Aorta (tissue), 5 donors: ENCODE results near the gene CEMIP. TPM values are rescaled to one million over a fixed set of nuclear protein-coding genes. Genes with fewer than 3 reads are reported as not detected.

Experiments
- ATAC-seq: fragments of 200-7000 bp; cut with Tn5 transposase; one replicate; pipeline ENCODE4 v1.9.1; 2022; ENCODE audit warnings: moderate library complexity; ENCODE audit not compliant: low FRiP score
- DNase-seq, 2 donors: peaks; one replicate each; pipeline ENCODE4 v3.0.0-alpha.2; 2020
- H3K27ac ChIP-seq, 2 donors: one replicate each; pipeline ENCODE4 v1.5.1; 2013; ENCODE audit warnings: low read length in 2 of 2, mild to moderate bottlenecking in 2 of 2, moderate library complexity in 2 of 2, control low read depth in 1 of 2, inconsistent platforms in 1 of 2, low read depth in 1 of 2
- H3K27me3 ChIP-seq, 2 donors: one replicate each; pipeline ENCODE4 v1.6.1; 2013; ENCODE audit warnings: control low read depth in 1 of 2, low read length in 1 of 2, mild to moderate bottlenecking in 1 of 2, moderate library complexity in 1 of 2; ENCODE audit not compliant: insufficient read depth in 2 of 2, control insufficient read depth in 1 of 2
- H3K36me3 ChIP-seq, 2 donors: one replicate each; pipeline ENCODE4 v1.6.1; 2013; ENCODE audit warnings: control low read depth in 1 of 2, low read length in 1 of 2, mild to moderate bottlenecking in 1 of 2; ENCODE audit not compliant: insufficient read depth in 2 of 2, control insufficient read depth in 1 of 2
- H3K4me1 ChIP-seq, 2 donors: one replicate each; pipeline ENCODE4 v1.6.1; 2013; ENCODE audit warnings: low read length in 2 of 2, control low read depth in 1 of 2, mild to moderate bottlenecking in 1 of 2, moderate library complexity in 1 of 2; ENCODE audit not compliant: insufficient read depth in 2 of 2, control insufficient read depth in 1 of 2
- H3K4me3 ChIP-seq, 2 donors: one replicate each; pipeline ENCODE4 v1.5.1; 2013; ENCODE audit warnings: low read length in 2 of 2, control low read depth in 1 of 2, mild to moderate bottlenecking in 1 of 2
- H3K9me3 ChIP-seq: one replicate; pipeline ENCODE4 v1.6.1; 2013; ENCODE audit warnings: mild to moderate bottlenecking, low read length; ENCODE audit not compliant: control insufficient read depth
- WGBS, 2 donors: extraction: QIAGEN DNeasy Blood & Tissue Kit; methylation state at CpG; one replicate each; pipeline ENCODE4 v1.1.7; 2013; 5-methylcytosine and 5-hydroxymethylcytosine counted together
- intact Hi-C, 2 donors: fragments of 100-400 bp; cut with DNase I; formaldehyde crosslinking; loops; one replicate each; pipeline versions ENCODE4 v1.14.2 to v1.15.0; 2022
- polyA plus RNA-seq, 2 donors: library from polyadenylated mRNA; stranded (reverse); fragments of 200-250 nt; gene quantifications; one replicate each; pipeline ENCODE4 v1.2.3, GENCODE V29; 2013
- total RNA-seq, 2 donors: library from RNA; stranded (reverse); fragmentation: NEBNext Ultra II Directional; extraction: Animal tissue kit (Norgen Biotek cat#: 25700); gene quantifications; one replicate each; pipeline ENCODE4 v1.2.1, GENCODE V29; 2021
- donor health status: healthy with polysubstance abuse.
- donor health status: Bipolar disorder and iron deficiency.
- donor health status: DM: no; HTN: no; CAD: no.
- donor health status: DM: no; HTN: no; CAD: no.
- donor health status: DM: yes; HTN: yes; CAD: no.

The CEMIP gene
- total and polyA plus RNA-seq, 4 donors = under 0.01 to 12.1 (median 3.8) TPM

- Histone ChIP-seq H3K4me3 (no peak overlapping the region), H3K36me3 (no peaks in the 10 kb centered on the region), H3K27ac (peak overlapping the region; percentile 52 to 55), H3K9me3 (no peaks in the 10 kb centered on the region), H3K4me1 (peaks cover 3 to 7% of the 10 kb centered on the region in 2 donors), H3K27me3 (no peaks in the 10 kb centered on the region)
- DNase-seq (no peak), ATAC-seq (no peak)
- intact Hi-C loops = no loop called here
Measured at GRCh38 chr15:80819001-80819400, 39.8 kb downstream of the CEMIP start.

GRCh38 chr15:80820092-80820491 is 40.9 kb downstream of the CEMIP start:
- 6 to 9% methylated on average over 3 of the region's 3 CpGs for WGBS, 2 donors

GRCh38 chr15:80822256-80822655 is 43.1 kb downstream of the CEMIP start:
- intact Hi-C loops = no loop called here
- Histone ChIP-seq H3K27ac (no peak overlapping the region), H3K36me3 (no peaks in the 10 kb centered on the region), H3K9me3 (no peaks in the 10 kb centered on the region), H3K27me3 (no peaks in the 10 kb centered on the region), H3K4me3 (no peak overlapping the region), H3K4me1 (peaks cover 3 to 7% of the 10 kb centered on the region in 2 donors)
- no peak for DNase-seq
- WGBS, 2 donors = 26 to 32% methylated on average over 3 of the region's 3 CpGs
- no peak for ATAC-seq

More at GRCh38 chr15:80820092-80820491, 40.9 kb downstream of the CEMIP start:
- ATAC-seq (no peak), DNase-seq (no peak)
- H3K36me3 ChIP-seq = no peaks in the 10 kb centered on the region
- no peaks in the 10 kb centered on the region for H3K27me3 ChIP-seq
- intact Hi-C loops = no loop called here
- no peaks in the 10 kb centered on the region for H3K9me3 ChIP-seq
- H3K4me3 ChIP-seq = no peak overlapping the region
- peaks cover 3 to 7% of the 10 kb centered on the region in 2 donors for H3K4me1 ChIP-seq
- peak overlapping the region; percentile 30 to 69 for H3K27ac ChIP-seq

GRCh38 chr15:80822676-80823075 is 43.5 kb downstream of the CEMIP start:
- intact Hi-C loops = no loop called here
- ATAC-seq (no peak), DNase-seq (no peak)
- 79 to 83% methylated on average over 6 of the region's 6 CpGs for WGBS, 2 donors
- Histone ChIP-seq H3K36me3 (no peaks in the 10 kb centered on the region), H3K27me3 (no peaks in the 10 kb centered on the region), H3K27ac (no peak overlapping the region), H3K4me1 (peaks cover 3 to 7% of the 10 kb centered on the region in 2 donors), H3K4me3 (no peak overlapping the region), H3K9me3 (no peaks in the 10 kb centered on the region)

GRCh38 chr15:80823120-80823519 is 44.0 kb downstream of the CEMIP start:
- WGBS, 2 donors = 76 to 88% methylated on average over 6 of the region's 6 CpGs
- Histone ChIP-seq H3K4me1 (peaks cover 3 to 7% of the 10 kb centered on the region in 2 donors), H3K27ac (no peak overlapping the region), H3K9me3 (no peaks in the 10 kb centered on the region), H3K36me3 (no peaks in the 10 kb centered on the region), H3K4me3 (no peak overlapping the region), H3K27me3 (no peaks in the 10 kb centered on the region)
- DNase-seq (no peak), ATAC-seq (no peak)
- intact Hi-C loops = no loop called here

- intact Hi-C loops = no loop called here
- 93 to 94% methylated on average over 4 of the region's 4 CpGs for WGBS, 2 donors
Measured at GRCh38 chr15:80823995-80824394, 44.8 kb downstream of the CEMIP start.

GRCh38 chr15:80825361-80826030 is 46.3 kb downstream of the CEMIP start:
- no peak for ATAC-seq
- no peak overlapping the region for H3K27ac ChIP-seq
- intact Hi-C loops = no loop called here
- H3K36me3 ChIP-seq = no peaks in the 10 kb centered on the region
- no peaks in the 10 kb centered on the region for H3K9me3 ChIP-seq
- H3K4me3 ChIP-seq = no peak overlapping the region
- H3K4me1 ChIP-seq = no peaks in the 10 kb centered on the region
- DNase-seq = peak in 1 of 2 donors; percentile 51
- H3K27me3 ChIP-seq = no peaks in the 10 kb centered on the region
- WGBS, 2 donors = 78 to 87% methylated on average over 6 of the region's 6 CpGs

More at GRCh38 chr15:80823995-80824394, 44.8 kb downstream of the CEMIP start:
- ATAC-seq (no peak), DNase-seq (no peak)
- no peaks in the 10 kb centered on the region for H3K27me3 ChIP-seq
- no peak overlapping the region for H3K4me3 ChIP-seq
- no peaks in the 10 kb centered on the region for H3K9me3 ChIP-seq
- no peak overlapping the region for H3K27ac ChIP-seq
- peaks cover 3% of the 10 kb centered on the region in 2 donors for H3K4me1 ChIP-seq
- H3K36me3 ChIP-seq = no peaks in the 10 kb centered on the region

- Histone ChIP-seq H3K4me3 (no peak overlapping the region), H3K27ac (no peak overlapping the region), H3K4me1 (no peaks in the 10 kb centered on the region), H3K9me3 (no peaks in the 10 kb centered on the region), H3K27me3 (no peaks in the 10 kb centered on the region), H3K36me3 (no peaks in the 10 kb centered on the region)
- ATAC-seq (no peak), DNase-seq (no peak)
- intact Hi-C loops = no loop called here
Measured at GRCh38 chr15:80828796-80829195, 49.6 kb downstream of the CEMIP start.

GRCh38 chr15:80830677-80831076 is 51.5 kb downstream of the CEMIP start:
- no peak for DNase-seq
- no peak overlapping the region for H3K27ac ChIP-seq
- intact Hi-C loops = no loop called here
- H3K9me3 ChIP-seq = no peaks in the 10 kb centered on the region
- ATAC-seq = no peak
- H3K4me1 ChIP-seq = peaks cover 0 to 2% of the 10 kb centered on the region in 2 donors
- 99 to 100% methylated on average over 1 of the region's 1 CpG for WGBS, 2 donors
- no peaks in the 10 kb centered on the region for H3K27me3 ChIP-seq
- H3K4me3 ChIP-seq = no peak overlapping the region
- H3K36me3 ChIP-seq = no peaks in the 10 kb centered on the region
